Testis (tissue), 2 donors: ENCODE data around the gene TMIE.

Experiments
- POLR2A ChIP-seq: fragments of 450-650 bp; IDR thresholded peaks from one replicate; pipeline ENCODE4 v1.6.1; 2017; ENCODE audit warnings: antibody characterized with exemption, mild to moderate bottlenecking, moderate library complexity
- TF ChIP-seq, protein P1 (sequence below), 3 experiments: fragments of 450-650 bp in 2 of 3; fragments of 200-600 bp in 1 of 3; sonication (generic) in 1 of 3; IDR thresholded peaks; one replicate each; pipeline ENCODE4 v1.5.1; 2016 to 2019; ENCODE audit warnings: antibody characterized with exemption in 3 of 3, mild to moderate bottlenecking in 2 of 3, moderate library complexity in 1 of 3

DNA sequence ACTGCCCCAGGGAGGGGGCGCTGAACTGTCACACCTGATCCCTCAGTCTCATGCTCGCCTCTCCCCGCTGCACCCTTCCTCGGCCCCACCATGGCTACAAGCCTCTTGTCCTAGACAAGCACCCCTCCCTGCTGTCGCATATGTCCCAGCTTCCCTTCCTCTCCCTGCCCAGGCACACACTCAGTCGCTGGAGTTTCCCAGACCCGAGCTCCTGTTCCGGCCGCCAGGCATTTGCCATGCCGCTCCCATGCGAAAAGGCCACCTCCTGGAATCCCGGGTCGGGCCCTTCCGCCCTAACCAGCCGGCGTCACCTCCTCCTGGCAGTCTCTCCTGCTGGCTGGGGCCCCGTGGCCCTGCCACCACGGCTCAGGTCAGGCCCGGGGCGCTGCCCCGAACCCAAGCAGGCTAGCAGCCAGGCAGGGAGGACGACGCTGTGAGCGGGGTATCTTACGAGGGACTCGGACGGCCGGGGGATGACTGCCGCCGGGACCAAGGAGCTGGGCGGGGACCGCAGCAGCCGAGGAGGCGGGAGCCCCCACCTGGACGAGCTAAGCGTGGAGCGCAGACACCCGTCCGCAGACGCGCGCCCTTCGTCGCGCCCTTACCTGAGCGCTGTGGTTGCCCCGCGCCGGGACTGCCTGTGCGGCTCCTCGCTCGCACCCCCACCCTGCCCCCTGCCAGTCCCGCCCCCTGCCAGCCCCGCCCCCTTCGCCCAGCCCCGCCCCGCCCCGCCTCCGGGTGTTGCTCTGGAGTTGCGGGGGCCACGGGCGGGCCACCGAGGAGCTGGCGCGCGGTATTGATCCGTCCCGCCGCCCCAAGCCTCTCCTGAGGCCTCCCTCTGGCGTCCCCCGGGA is 7.9 kb upstream of the TMIE start, which contains the start of gene ALS2CL:
- TF ChIP-seq, protein P1, sequence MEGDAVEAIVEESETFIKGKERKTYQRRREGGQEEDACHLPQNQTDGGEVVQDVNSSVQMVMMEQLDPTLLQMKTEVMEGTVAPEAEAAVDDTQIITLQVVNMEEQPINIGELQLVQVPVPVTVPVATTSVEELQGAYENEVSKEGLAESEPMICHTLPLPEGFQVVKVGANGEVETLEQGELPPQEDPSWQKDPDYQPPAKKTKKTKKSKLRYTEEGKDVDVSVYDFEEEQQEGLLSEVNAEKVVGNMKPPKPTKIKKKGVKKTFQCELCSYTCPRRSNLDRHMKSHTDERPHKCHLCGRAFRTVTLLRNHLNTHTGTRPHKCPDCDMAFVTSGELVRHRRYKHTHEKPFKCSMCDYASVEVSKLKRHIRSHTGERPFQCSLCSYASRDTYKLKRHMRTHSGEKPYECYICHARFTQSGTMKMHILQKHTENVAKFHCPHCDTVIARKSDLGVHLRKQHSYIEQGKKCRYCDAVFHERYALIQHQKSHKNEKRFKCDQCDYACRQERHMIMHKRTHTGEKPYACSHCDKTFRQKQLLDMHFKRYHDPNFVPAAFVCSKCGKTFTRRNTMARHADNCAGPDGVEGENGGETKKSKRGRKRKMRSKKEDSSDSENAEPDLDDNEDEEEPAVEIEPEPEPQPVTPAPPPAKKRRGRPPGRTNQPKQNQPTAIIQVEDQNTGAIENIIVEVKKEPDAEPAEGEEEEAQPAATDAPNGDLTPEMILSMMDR (IDR thresholded peaks at IDR 0.05) = no peak
- TF ChIP-seq POLR2A = no peak
